ENCODE results near the gene TSC22D2.

DNA sequence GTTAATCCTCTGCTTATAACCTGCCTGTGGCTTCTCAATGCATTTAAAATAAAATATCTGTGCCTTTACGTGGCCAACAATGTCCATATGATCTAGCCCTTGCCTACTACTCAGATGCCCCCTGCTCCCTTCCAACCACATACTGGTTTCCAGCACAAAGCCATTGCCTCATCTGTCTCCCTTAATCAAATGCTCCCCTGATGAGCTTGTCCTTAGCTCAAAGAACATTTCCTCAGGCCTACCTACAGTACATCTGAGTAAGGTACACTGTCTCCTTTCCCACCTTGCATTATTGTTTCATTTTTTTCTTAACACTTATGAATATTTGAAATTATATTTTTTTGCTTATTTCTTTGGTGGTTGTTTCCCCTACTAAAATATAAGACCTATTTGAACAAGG, 5.9 kb upstream of the TSC22D2 start:
- TF ChIP-seq POLR2A (IDR thresholded peaks at IDR 0.05; ENCODE audit: extremely low read depth, insufficient read length), result no peak
- TF ChIP-seq, protein P1, sequence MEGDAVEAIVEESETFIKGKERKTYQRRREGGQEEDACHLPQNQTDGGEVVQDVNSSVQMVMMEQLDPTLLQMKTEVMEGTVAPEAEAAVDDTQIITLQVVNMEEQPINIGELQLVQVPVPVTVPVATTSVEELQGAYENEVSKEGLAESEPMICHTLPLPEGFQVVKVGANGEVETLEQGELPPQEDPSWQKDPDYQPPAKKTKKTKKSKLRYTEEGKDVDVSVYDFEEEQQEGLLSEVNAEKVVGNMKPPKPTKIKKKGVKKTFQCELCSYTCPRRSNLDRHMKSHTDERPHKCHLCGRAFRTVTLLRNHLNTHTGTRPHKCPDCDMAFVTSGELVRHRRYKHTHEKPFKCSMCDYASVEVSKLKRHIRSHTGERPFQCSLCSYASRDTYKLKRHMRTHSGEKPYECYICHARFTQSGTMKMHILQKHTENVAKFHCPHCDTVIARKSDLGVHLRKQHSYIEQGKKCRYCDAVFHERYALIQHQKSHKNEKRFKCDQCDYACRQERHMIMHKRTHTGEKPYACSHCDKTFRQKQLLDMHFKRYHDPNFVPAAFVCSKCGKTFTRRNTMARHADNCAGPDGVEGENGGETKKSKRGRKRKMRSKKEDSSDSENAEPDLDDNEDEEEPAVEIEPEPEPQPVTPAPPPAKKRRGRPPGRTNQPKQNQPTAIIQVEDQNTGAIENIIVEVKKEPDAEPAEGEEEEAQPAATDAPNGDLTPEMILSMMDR (IDR thresholded peaks at IDR 0.05; ENCODE audit: low read depth, low read length), result no peak

Data from NB4 (cell line).